Right lobe of liver (tissue), 6 donors: ENCODE results near the gene ERCC3. TPM values are rescaled to one million over a fixed set of nuclear protein-coding genes. Genes with fewer than 3 reads are reported as not detected.

Experiments
- ATAC-seq, 4 donors: fragments of 200-7000 bp; cut with Tn5 transposase; one replicate each; pipeline ENCODE4 v1.9.1; 2020; ENCODE audit warnings: mild to moderate bottlenecking in 4 of 4, moderate library complexity in 4 of 4
- DNase-seq, 3 donors: peaks; one replicate each; pipeline ENCODE4 v3.0.0-alpha.2; 2020
- H3K27ac ChIP-seq, 3 donors: fragments of 200-600 bp; one replicate each; pipeline ENCODE4 v1.8.0; 2022
- H3K27me3 ChIP-seq, 2 donors: fragments of 200-600 bp; one replicate each; pipeline ENCODE4 v1.8.0; 2022
- H3K36me3 ChIP-seq, 4 donors: fragments of 200-600 bp; sonication (generic) in 1 of 4; one replicate each; pipeline versions ENCODE4 v1.5.1 to v1.8.0; 2017 to 2022; ENCODE audit warnings: control low read depth in 1 of 4
- H3K4me1 ChIP-seq, 4 donors: fragments of 200-600 bp; sonication (generic) in 1 of 4; one replicate each; pipeline versions ENCODE4 v1.5.1 to v1.8.0; 2017 to 2022; ENCODE audit warnings: control low read depth in 1 of 4
- H3K4me3 ChIP-seq, 3 donors: fragments of 200-600 bp; one replicate each; pipeline ENCODE4 v1.8.0; 2022
- H3K9me3 ChIP-seq, 4 donors: fragments of 200-600 bp; sonication (generic) in 1 of 4; one replicate each; pipeline versions ENCODE4 v1.5.1 to v1.8.0; 2017 to 2022; ENCODE audit warnings: control low read depth in 1 of 4
- POLR2A ChIP-seq: fragments of 450-650 bp; IDR thresholded peaks from one replicate; pipeline ENCODE4 v1.6.1; 2017; ENCODE audit warnings: antibody characterized with exemption, mild to moderate bottlenecking
- WGBS: methylation state at CpG from one replicate; pipeline ENCODE4 v1.1.6; 2018; ENCODE audit warnings: low coverage, low lambda C conversion rate; ENCODE audit not compliant: insufficient coverage; ENCODE audit errors: missing lambda C conversion rate; 5-methylcytosine and 5-hydroxymethylcytosine counted together
- intact Hi-C, 2 donors: fragments of 100-400 bp; cut with DNase I; formaldehyde crosslinking; loops; one replicate each; pipeline versions ENCODE4 v1.11.2 to v1.14.1; 2022
- total RNA-seq, 6 experiments: library from RNA; depleted of rRNA in 2 of 6; stranded (reverse); fragments of >200 nt in 2 of 6; fragmentation: NEBNext Ultra II Directional in 3 of 6; extraction: Animal tissue kit (Norgen Biotek cat#: 25700) in 3 of 6; gene quantifications; one replicate each; pipeline versions ENCODE4 v1.1.0 to v1.2.4, GENCODE V29; 2016 to 2023
- TF ChIP-seq, protein P1 (sequence below), 4 donors: fragments of 200-600 bp in 3 of 4; fragments of 450-650 bp in 1 of 4; IDR thresholded peaks; one replicate each; pipeline versions ENCODE4 v1.5.1 to v1.8.0; 2016 to 2022; ENCODE audit warnings: antibody characterized with exemption in 4 of 4, mild to moderate bottlenecking in 2 of 4
- donor health status: DM: no; HTN: yes; CAD: no.
- donor health status: DM: no; HTN: no; CAD: no.
- donor health status: DM: no; HTN: no; CAD: no.
- donor health status: DM: no; HTN: yes; CAD: no.
- donor health status: DM: no; HTN: yes; CAD: no.

Gene ERCC3
- total RNA-seq, 6 experiments from 2014 or later: 13.5 to 17.3 (median 16.0) TPM

DNA sequence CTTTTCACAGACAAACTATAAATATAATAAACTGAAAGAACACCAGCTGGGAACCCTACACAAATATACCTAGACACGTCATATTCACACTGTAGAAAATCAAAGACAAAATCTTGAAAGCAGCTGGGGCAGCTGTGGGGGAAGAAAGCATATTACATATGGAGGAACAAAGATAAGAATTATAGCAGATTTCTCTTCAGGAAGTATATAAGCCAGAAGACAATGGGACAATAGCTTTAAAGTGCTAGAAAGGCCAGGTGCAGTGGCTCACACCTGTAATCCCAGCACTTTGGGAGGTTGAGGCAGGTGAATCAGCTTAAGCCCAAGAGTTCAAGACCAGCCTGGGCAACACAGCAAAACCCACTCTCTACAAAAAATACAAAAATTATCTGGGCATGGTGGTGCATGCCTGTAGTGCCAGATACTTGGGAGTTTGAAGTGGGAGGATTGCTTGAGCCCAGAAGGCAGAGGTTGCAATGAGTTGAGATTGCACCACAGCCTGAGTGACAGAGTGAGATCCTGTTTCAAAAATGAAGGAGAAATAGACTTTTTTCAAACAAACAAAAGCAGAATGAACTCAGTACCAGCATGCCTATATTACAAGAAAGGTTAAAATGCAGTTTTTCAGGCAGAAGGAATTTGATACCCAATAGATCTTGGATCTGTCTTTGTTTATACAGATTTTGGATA, 26.8 kb upstream of the ERCC3 start:
- no peaks in the 10 kb centered on the region for H3K9me3 ChIP-seq
- WGBS: 91% methylated on average over 1 of the region's 1 CpG
- no peak for DNase-seq
- no peak overlapping the region for H3K4me3 ChIP-seq
- no peak for ATAC-seq
- peaks cover 0 to 82% (median 17%) of the 10 kb centered on the region in 4 donors for H3K36me3 ChIP-seq
- no peak for TF ChIP-seq POLR2A
- TF ChIP-seq, protein P1, sequence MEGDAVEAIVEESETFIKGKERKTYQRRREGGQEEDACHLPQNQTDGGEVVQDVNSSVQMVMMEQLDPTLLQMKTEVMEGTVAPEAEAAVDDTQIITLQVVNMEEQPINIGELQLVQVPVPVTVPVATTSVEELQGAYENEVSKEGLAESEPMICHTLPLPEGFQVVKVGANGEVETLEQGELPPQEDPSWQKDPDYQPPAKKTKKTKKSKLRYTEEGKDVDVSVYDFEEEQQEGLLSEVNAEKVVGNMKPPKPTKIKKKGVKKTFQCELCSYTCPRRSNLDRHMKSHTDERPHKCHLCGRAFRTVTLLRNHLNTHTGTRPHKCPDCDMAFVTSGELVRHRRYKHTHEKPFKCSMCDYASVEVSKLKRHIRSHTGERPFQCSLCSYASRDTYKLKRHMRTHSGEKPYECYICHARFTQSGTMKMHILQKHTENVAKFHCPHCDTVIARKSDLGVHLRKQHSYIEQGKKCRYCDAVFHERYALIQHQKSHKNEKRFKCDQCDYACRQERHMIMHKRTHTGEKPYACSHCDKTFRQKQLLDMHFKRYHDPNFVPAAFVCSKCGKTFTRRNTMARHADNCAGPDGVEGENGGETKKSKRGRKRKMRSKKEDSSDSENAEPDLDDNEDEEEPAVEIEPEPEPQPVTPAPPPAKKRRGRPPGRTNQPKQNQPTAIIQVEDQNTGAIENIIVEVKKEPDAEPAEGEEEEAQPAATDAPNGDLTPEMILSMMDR (IDR thresholded peaks at IDR 0.05): no peak
- no peaks in the 10 kb centered on the region for H3K27me3 ChIP-seq
- no peak overlapping the region for H3K27ac ChIP-seq
- peaks cover 0 to 2% (median 0%) of the 10 kb centered on the region in 4 donors for H3K4me1 ChIP-seq
- intact Hi-C loops: no loop called here

DNA sequence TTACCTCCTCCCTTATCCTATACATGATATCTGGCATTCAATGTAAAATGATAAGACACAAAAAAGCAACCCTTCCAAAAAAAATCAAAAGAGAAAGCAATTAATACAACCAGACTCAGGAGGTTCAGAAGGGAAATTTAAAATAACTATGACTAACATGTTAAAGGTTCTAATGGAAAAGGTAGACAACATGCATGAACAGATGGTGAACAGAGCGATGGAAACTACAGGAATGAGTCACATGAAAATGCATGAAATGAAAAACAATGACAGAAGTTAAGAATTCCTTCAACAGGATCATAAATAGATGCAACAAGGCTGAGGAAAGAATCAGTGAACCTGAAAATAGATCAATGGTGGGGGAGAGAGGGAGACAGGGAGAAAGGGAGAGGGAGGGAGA, 26.1 kb upstream of the ERCC3 start:
- Histone ChIP-seq H3K27ac (no peak overlapping the region), H3K27me3 (no peaks in the 10 kb centered on the region), H3K9me3 (no peaks in the 10 kb centered on the region), H3K4me3 (no peak overlapping the region), H3K4me1 (peaks cover 0 to 2% (median 0%) of the 10 kb centered on the region in 4 donors), H3K36me3 (peaks cover 0 to 84% (median 19%) of the 10 kb centered on the region in 4 donors)
- 100% methylated on average over 1 of the region's 1 CpG for WGBS
- intact Hi-C loops: no loop called here
- DNase-seq (no peak), ATAC-seq (no peak)
- no peak for TF ChIP-seq POLR2A
- TF ChIP-seq, protein P1 (IDR thresholded peaks at IDR 0.05): no peak

DNA sequence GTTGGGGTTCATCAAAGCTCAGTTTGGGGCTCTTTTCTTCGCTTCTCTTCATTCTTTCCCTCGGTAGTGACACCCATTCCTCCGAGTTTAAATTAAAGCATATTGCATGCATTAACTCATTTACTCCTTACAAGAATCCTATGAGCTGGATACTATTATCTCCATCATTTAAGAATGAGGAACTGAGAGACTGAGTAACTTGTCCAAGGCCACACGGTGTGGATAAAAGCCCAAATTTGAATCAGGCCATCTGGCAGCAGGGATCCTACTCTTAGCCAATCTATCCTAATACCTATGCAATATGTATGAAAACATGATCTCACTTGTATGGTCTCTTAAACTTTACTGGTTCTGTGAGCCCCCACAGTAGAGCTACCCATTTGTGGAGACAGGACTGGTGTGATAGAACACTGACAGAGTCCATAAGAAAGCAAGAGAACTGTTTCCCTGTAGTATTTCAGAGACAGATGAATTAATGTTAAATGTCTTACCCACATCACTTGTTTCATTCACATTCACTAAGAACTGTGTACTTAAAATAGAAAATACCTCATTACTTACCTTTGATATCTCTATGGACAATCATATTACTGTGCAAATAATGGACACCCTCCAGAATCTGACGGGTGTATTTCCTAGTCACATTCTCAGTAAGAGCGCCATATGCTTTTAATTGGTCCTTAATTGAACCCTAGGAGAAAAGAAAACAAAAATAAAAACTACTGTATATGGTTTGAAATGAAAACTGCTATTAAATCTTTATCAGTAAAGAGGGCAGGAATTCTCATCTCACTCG, 20.4 kb upstream of the ERCC3 start:
- no peak overlapping the region for H3K27ac ChIP-seq
- no peaks in the 10 kb centered on the region for H3K27me3 ChIP-seq
- intact Hi-C loops: loop anchor here in 1 of 2 donors (10.0 kb wide), 1 partner anchor 170 kb away; no protein-coding TSS in a partner anchor
- no peaks in the 10 kb centered on the region for H3K9me3 ChIP-seq
- peaks cover 0 to 83% (median 25%) of the 10 kb centered on the region in 4 donors for H3K36me3 ChIP-seq
- no peak for TF ChIP-seq POLR2A
- TF ChIP-seq, protein P1 (IDR thresholded peaks at IDR 0.05): no peak
- no peaks in the 10 kb centered on the region for H3K4me1 ChIP-seq
- no peak for DNase-seq
- no peak for ATAC-seq
- no peak overlapping the region for H3K4me3 ChIP-seq
- WGBS: 90% methylated on average over 7 of the region's 7 CpGs

DNA sequence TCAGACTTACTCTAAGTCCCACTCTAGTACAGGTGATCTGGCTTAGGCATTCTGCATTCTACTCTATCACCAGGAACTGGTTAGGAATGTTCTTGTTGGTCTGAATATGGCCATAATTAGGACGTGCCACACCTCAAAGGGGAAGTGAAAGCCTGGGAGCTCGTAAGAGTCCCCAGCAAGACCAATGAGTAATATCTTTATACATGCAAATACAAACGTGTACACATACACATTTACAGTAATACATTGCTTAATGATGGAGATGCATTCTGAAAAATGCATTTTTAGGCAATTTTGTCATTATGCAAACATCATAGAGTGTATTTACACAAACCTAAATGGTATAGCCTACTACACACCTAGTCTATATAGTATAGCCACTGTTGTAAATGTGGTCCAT, 19.5 kb upstream of the ERCC3 start:
- ATAC-seq (peak in 2 of 4 donors; percentile 34 to 42), DNase-seq (no peak)
- Histone ChIP-seq H3K9me3 (no peaks in the 10 kb centered on the region), H3K27ac (no peak overlapping the region), H3K27me3 (no peaks in the 10 kb centered on the region), H3K4me1 (no peaks in the 10 kb centered on the region), H3K4me3 (no peak overlapping the region), H3K36me3 (peaks cover 0 to 87% (median 27%) of the 10 kb centered on the region in 4 donors)
- 57% methylated on average over 3 of the region's 3 CpGs for WGBS
- no peak for TF ChIP-seq POLR2A
- TF ChIP-seq, protein P1 (IDR thresholded peaks at IDR 0.05): no peak
- intact Hi-C loops: loop anchor here in 1 of 2 donors (10.0 kb wide), 1 partner anchor 171 kb away; no protein-coding TSS in a partner anchor
